NT2/D1 (cell line): Measurements from ENCODE around the gene MMP17.

Experiments used
- SUZ12 ChIP-seq: IDR thresholded peaks from 2 replicates; pipeline ENCODE4 v1.6.1; 2011; ENCODE audit not compliant: insufficient read length, insufficient read depth; ENCODE audit errors: extremely low read depth
- YY1 ChIP-seq: IDR thresholded peaks from 2 replicates; pipeline ENCODE4 v1.6.1; 2011; ENCODE audit not compliant: insufficient read length, insufficient read depth
- ZNF274 ChIP-seq: IDR thresholded peaks from 2 replicates; pipeline ENCODE4 v1.6.1; 2011; ENCODE audit warnings: mild to moderate bottlenecking, low read depth, low read length

DNA sequence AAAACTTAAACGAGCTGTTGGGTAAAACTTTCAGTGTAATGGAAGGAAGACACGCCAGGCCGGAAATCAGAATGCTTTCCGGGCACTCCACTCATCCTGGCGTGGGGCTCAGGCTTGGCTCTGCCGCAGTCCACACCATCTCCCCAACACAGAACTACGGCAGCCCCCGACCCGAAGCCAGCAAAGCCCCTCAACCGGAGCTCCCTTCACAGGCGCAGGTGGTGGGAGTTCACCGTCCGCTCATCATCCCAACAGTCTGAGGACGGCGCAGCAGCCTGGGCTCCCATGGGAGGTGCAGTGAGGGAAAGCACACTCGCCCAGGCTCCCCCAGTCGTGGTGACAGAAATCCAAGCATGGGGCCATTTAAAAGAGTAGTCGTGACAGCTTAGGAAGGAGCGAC lies 11.0 kb upstream of the MMP17 start:
- TF ChIP-seq ZNF274 (no peak), YY1 (no peak), SUZ12 (no peak)
